ENCODE measurements around the gene DRD3.

The DRD3 gene

GRCh38 chr3:114178770-114179368, at the start of gene DRD3:
DRD3 (minus strand) TSS chr3:114179052; CDS start chr3:114171992, 7,060 bp downstream.
- peak; percentile 5 for DNase-seq (ENCODE audit: low spot score)

GRCh38 chr3:114227076-114227475, 48.2 kb upstream of the DRD3 start:
- no peak for DNase-seq (ENCODE audit: low spot score)

DNA sequence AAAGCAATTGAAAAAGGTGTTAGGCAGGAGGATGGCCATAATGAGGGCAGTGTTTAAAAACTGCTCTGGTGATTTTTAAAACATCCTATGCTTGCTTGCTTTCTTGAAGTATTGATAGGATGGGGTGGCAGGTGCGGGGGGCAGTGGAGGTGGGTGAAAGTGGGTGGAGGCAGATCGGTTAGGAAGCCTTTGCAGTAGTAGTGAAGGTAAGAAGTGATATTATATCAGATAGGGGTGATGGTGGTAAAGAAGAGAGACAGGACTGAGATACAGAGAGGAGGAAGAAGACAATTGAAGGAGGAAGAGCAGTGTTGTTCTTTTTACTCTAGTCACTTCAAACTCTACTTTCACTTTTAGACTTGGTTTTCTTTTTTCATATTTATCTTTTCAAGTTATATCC, 47.5 kb upstream of the DRD3 start:
- no peak for DNase-seq (ENCODE audit: low spot score)

DNA sequence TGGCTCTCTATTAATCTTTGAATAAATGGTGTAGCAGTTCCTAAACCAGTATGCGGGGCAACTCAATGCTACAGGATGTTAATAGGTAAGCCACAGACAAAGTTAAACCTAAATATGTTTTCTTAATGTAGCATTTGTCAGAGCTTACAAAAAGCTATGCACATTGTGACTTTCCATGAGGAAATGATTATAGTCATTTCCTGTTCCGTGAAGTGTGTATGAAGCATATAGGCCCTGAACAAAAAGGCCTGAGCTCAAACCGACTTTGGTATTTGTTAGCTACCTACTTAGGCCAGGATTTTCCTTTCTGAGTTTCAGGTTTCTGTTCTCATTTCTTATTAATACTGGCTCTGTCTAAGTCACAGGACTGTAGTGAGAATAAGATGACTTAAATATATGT, 44.3 kb upstream of the DRD3 start:
- DNase-seq (ENCODE audit: low spot score) = peak; percentile 2

DNA sequence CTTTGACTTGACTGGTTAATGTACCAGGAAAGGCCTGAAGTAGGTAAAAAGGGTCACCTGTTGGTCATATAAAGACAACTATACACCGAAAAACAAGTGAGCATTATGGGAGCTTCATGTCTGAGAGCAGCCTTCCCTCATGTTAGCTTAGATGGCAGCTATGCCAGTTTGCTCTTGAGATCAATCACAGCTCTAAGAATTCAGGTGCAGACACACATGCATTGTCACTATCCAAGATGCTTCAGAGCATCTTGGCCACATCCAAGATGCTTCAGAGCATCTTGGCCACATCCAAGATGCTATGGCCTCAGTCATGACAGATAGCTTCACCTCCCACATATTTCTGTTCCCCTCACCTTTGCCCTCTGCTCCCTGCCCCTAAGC, 43.0 kb upstream of the DRD3 start:
- no peak for DNase-seq (ENCODE audit: low spot score)

- DNase-seq (ENCODE audit: low spot score) = no peak
Measured at GRCh38 chr3:114221165-114221880, 42.5 kb upstream of the DRD3 start.

DNA sequence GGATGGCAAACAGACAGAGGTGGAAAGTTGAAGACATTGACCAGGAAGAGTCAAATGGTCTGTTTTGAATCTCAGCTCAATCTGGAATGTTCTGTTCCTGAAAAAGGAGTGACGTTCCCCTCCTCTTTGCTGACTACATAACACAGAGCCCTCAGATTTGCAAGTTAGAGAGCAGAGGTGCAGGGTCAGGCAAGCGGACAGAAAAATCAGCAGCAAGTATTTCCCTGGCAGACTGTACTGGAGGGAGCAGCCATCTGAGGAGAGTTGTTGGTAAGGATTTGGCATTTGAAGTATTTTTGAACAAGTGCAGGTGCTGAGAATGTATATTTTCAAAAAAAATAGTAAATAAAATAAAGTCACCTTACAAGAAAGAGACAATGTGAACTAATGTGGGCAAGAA, 40.9 kb upstream of the DRD3 start:
- DNase-seq (ENCODE audit: low spot score) = no peak

DNA sequence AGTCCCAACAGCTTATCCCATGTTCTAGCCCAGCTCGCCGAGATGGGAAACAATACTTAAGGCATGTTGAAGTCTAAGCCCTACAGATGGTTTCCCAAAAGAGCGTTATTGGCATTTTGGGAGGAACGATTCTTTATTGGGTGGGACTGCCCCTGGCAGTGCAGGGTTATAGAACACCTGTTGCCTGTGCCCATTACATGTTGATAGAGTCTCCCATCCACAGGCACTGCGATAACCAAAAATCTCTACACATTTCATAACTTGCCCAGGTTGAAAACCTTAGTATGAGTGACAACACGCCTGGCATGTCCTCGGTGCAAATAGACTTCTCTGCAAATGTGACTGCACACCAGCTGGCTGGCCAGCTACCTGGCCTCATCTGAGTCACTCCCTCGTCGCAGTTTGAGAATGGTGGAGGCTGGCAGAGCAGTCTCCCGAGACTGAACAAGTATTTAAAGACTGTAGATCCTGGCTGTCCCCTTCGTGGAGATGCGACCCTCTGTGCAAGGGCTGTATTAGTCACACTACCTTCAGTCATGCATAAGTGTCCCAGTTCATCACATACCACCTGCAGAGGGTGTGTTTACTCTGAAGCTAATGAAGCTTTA, 39.8 kb upstream of the DRD3 start:
- peak; percentile 82 for DNase-seq (ENCODE audit: low spot score)

DNA sequence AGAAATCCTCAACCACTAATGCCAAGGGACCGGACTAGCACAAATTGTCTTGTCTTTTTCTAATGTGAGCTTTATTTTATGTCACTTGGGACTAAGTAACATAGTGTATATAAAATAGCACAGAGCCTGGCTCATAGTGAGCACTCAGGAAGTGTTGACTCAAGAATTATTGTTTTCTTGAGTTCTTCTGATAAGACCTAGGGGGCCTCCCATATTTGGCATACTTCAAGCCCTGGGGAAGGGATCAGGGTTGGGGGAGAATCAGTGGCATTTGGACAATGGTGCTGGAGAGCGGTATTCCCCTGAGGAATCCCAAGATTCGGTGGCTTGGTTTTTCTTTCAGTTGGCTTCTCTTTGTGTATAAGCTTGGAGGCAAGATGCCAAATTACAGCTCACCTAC, 39.2 kb upstream of the DRD3 start:
- DNase-seq (ENCODE audit: low spot score) = no peak

DNA sequence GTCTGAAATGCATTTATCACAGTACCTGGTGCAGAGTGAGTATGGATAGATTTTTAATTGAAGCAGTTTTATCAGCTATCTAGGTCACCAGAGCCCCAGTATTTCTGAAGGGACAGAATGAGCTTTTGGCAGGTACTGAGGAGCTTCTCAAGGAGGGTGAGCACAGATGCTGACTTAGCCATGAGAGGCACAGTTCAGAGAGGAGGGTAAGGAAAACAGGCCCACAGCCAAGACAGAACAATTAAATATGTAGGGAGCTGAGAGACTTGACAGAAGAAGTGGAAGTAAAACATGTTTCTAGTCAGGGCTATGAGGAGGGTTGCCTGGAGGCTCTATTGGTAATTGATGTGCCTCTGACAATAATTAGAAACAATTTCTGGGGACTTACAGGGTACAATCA, 38.4 kb upstream of the DRD3 start:
- no peak for DNase-seq (ENCODE audit: low spot score)

DNA sequence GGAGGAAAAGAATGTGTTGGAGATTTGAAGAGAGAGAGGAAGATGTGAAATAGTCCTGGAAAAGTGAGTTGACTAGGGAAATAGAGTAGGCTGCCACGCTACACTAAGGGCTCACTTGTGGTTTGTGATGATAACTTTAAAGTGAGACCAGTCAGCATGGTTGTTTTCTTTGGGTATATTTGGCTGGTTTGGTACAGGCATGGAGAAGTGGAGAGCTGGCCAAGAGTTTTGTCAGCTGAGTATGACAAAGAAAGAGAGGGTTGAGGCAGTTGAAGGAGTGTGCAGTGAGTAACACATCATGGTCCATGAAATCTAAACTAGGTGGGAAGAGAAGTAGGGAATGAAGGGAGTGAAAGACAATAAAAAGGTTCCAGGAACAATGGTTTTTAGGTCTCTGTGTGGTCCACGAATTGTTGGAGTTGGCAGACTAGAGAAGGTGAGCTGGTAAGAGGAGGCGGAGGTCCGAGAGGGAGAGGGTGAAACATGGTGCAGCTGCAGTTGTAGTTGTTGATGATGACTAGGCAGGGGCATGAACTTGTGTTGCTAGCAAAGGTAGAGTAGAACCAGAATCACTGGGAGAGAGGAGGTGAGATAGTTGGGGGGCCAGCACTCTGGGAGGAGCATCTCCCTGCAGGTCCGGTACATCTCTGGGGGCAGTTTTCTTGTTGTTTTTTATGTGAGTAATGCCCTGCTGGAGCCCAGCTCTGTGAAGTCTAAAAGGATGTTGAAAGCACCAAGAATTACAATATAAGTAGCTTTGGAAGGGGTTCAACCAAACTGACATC, 37.5 kb upstream of the DRD3 start:
- DNase-seq (ENCODE audit: low spot score) = peak; percentile 67

- no peak for DNase-seq (ENCODE audit: low spot score)
Measured at GRCh38 chr3:114214542-114215341, 35.9 kb upstream of the DRD3 start.

GRCh38 chr3:114213627-114214541, 35.0 kb upstream of the DRD3 start:
- DNase-seq (ENCODE audit: low spot score) = peak; percentile 99

- DNase-seq (ENCODE audit: low spot score) = peak; percentile 77
Measured at GRCh38 chr3:114213292-114213626, 34.4 kb upstream of the DRD3 start.

DNA sequence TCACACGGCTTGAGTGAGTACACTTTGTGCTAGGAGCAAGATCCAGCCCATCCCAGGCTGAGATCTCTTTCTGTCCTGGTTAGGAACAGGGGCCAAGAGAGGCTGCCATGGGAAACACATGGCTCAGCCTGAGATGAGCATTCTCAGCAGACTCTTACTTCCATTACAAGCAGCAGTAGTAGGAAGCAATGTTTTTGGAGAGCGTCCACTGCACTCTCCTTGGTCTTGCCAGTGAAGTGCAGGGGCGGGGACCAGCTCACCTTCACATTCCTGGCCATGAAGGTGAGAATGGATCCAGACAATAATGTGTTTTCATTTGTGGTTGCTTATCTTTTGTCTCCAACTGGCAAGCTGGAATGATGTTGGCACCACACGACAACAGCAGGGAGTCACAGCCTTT, 33.8 kb upstream of the DRD3 start:
- peak; percentile 46 for DNase-seq (ENCODE audit: low spot score)

GRCh38 chr3:114207768-114208167, 28.9 kb upstream of the DRD3 start:
- no peak for DNase-seq (ENCODE audit: low spot score)

GRCh38 chr3:114206342-114206741, 27.5 kb upstream of the DRD3 start:
- no peak for DNase-seq (ENCODE audit: low spot score)

GRCh38 chr3:114205541-114205940, 26.7 kb upstream of the DRD3 start:
- DNase-seq (ENCODE audit: low spot score) = peak; percentile 51

GRCh38 chr3:114194750-114195149, 15.9 kb upstream of the DRD3 start:
- DNase-seq (ENCODE audit: low spot score) = peak; percentile 61

DNA sequence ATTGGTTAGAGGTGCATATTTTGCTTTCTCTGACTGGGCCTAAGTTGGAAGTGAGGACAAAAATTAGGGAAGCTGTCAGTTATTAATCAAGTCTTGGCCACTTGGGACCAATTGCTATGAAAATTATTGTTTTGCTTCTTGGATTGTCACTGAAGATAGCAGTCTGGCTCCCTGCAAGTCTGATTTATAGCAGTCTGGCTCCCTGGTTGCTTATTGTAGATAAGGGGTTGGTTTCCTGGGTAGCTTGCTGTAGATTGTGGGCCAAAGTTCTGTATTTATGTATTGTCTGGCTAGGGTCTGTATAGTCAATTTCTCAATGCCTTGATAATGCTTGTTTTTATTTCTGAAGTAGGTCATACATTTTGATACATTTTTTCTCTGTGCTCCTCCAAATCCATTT, 13.3 kb upstream of the DRD3 start:
- DNase-seq (ENCODE audit: low spot score) = no peak

- no peak for DNase-seq (ENCODE audit: low spot score)
Measured at GRCh38 chr3:114186501-114186900, 7.6 kb upstream of the DRD3 start.

Data from kidney tubule cell (primary cell).